ENCODE results near the gene EIF3C.
"Not testable (repeated sequence)": the region's sequence is repeated elsewhere in the genome, so short reads cannot be mapped to it uniquely, and the experiment has no call there.

DNA sequence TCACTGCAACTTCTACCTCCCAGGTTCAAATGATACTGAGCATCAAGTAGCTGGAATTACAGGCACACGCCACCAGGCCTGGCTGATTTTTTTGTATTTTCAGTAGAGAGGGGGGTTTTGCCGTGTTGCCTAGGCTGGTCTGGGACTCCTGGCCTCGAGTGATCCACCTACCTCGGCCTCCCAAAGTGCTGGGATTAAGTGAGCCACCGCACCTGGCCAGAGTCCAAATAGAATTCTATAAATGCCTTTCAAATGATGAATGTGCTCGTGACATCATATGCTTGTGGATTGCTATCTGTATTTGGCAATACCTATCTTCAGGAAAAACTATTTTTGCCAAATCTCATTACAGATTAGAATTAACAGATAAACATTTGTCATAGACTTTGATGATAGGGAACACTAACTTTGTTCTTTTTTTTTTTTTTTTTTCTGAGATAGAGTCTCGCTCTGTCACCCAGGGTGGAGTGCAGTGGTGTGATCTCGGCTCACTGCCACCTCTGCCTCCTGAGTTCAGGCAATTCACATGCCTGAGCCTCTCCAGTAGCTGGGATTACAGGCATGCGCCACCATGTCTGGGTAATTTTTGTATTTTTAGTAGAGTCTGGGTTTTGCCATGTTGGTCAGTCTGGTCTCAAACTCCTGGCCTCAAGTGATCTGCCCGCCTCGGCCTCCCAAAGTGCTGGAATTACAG is 17.9 kb upstream of the EIF3C start:
- not testable (repeated sequence) for TF ChIP-seq CSDC2 (CRISPR knock-in tag; IDR thresholded peaks at IDR 0.05); PATZ1 (CRISPR knock-in tag; IDR thresholded peaks at IDR 0.05; ENCODE audit: borderline replicate concordance); CREB5 (CRISPR knock-in tag; IDR thresholded peaks at IDR 0.05; ENCODE audit: low read depth); TOX (CRISPR knock-in tag; IDR thresholded peaks at IDR 0.05; ENCODE audit: borderline replicate concordance); GLIS3 (CRISPR knock-in tag; IDR thresholded peaks at IDR 0.05); PPARA (CRISPR knock-in tag; IDR thresholded peaks at IDR 0.05; ENCODE audit: borderline replicate concordance); ZC3H10 (CRISPR knock-in tag; IDR thresholded peaks at IDR 0.05); SNAI2 (CRISPR knock-in tag; IDR thresholded peaks at IDR 0.05)
- TF ChIP-seq, protein P1, sequence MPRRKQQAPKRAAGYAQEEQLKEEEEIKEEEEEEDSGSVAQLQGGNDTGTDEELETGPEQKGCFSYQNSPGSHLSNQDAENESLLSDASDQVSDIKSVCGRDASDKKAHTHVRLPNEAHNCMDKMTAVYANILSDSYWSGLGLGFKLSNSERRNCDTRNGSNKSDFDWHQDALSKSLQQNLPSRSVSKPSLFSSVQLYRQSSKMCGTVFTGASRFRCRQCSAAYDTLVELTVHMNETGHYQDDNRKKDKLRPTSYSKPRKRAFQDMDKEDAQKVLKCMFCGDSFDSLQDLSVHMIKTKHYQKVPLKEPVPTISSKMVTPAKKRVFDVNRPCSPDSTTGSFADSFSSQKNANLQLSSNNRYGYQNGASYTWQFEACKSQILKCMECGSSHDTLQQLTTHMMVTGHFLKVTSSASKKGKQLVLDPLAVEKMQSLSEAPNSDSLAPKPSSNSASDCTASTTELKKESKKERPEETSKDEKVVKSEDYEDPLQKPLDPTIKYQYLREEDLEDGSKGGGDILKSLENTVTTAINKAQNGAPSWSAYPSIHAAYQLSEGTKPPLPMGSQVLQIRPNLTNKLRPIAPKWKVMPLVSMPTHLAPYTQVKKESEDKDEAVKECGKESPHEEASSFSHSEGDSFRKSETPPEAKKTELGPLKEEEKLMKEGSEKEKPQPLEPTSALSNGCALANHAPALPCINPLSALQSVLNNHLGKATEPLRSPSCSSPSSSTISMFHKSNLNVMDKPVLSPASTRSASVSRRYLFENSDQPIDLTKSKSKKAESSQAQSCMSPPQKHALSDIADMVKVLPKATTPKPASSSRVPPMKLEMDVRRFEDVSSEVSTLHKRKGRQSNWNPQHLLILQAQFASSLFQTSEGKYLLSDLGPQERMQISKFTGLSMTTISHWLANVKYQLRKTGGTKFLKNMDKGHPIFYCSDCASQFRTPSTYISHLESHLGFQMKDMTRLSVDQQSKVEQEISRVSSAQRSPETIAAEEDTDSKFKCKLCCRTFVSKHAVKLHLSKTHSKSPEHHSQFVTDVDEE (CRISPR knock-in tag; IDR thresholded peaks at IDR 0.05) = not testable (repeated sequence)
- TF ChIP-seq, protein P2, sequence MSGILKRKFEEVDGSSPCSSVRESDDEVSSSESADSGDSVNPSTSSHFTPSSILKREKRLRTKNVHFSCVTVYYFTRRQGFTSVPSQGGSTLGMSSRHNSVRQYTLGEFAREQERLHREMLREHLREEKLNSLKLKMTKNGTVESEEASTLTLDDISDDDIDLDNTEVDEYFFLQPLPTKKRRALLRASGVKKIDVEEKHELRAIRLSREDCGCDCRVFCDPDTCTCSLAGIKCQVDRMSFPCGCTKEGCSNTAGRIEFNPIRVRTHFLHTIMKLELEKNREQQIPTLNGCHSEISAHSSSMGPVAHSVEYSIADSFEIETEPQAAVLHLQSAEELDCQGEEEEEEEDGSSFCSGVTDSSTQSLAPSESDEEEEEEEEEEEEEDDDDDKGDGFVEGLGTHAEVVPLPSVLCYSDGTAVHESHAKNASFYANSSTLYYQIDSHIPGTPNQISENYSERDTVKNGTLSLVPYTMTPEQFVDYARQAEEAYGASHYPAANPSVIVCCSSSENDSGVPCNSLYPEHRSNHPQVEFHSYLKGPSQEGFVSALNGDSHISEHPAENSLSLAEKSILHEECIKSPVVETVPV (CRISPR knock-in tag; IDR thresholded peaks at IDR 0.05) = not testable (repeated sequence)

All from SK-N-SH treated with all-trans-retinoic acid at 6 μM for 48 hours (cell line).